Keratinocyte (primary cell): ENCODE results near the gene GPALPP1.

Experiments
- EZH2 ChIP-seq: IDR thresholded peaks from one replicate; pipeline ENCODE4 v1.6.1; 2012; ENCODE audit warnings: inconsistent platforms, mild to moderate bottlenecking, low read length, moderate library complexity
- TF ChIP-seq, protein P1 (sequence below), 3 experiments: IDR thresholded peaks in 1 of 3; conservative IDR thresholded peaks in 1 of 3; optimal IDR thresholded peaks in 1 of 3; 2 replicates in 2 of 3; 3 replicates in 1 of 3; pipeline versions ENCODE3 to v1.5.1; 2011; ENCODE audit warnings: low read length in 3 of 3, mild to moderate bottlenecking in 3 of 3, moderate library complexity in 2 of 3, control low read depth in 1 of 3, inconsistent platforms in 1 of 3; ENCODE audit not compliant: insufficient read depth in 2 of 3; ENCODE audit errors: extremely low read depth in 1 of 3

DNA sequence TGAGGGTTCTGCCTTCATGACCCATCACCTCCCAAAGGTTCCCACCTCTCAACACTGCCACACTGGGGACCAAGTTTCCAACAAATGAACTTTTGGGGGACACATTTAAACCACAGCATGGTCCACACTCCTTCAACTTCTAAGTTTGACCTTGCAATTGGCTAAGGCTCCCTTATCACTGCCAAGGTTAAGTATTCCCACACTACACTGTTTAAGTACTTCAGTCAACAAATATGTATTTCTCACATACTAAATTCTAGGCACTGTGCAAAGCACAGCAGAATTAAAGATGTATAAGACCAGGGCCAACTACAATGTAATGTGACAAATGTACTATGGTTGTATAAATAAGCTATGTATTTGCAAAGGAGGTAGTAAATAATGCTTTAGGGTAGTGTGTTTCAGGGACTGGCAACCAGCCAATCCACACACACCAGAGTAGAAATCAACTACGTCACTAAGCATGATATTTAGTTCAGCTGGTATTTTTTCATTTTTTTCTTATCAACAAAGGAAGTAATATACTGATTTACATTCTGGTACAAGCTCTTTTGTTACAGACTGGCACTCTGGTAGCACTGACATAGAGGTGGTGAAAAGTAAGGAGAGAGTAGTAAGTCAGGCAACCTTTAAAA, 12.3 kb upstream of the GPALPP1 start:
- TF ChIP-seq, protein P1, sequence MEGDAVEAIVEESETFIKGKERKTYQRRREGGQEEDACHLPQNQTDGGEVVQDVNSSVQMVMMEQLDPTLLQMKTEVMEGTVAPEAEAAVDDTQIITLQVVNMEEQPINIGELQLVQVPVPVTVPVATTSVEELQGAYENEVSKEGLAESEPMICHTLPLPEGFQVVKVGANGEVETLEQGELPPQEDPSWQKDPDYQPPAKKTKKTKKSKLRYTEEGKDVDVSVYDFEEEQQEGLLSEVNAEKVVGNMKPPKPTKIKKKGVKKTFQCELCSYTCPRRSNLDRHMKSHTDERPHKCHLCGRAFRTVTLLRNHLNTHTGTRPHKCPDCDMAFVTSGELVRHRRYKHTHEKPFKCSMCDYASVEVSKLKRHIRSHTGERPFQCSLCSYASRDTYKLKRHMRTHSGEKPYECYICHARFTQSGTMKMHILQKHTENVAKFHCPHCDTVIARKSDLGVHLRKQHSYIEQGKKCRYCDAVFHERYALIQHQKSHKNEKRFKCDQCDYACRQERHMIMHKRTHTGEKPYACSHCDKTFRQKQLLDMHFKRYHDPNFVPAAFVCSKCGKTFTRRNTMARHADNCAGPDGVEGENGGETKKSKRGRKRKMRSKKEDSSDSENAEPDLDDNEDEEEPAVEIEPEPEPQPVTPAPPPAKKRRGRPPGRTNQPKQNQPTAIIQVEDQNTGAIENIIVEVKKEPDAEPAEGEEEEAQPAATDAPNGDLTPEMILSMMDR (optimal IDR thresholded peaks at IDR 0.05 in 1 of 3, IDR thresholded peaks at IDR 0.05 in 1 of 3, conservative IDR thresholded peaks at IDR 0.05 in 1 of 3; ENCODE audit: extremely low read depth in 1 of 3, insufficient read depth in 2 of 3, low read length in 3 of 3) = no peak
- no peak for TF ChIP-seq EZH2
